HepG2 (cell line): ENCODE measurements around the gene GNB3. TPM values are rescaled to one million over a fixed set of nuclear protein-coding genes. Genes with fewer than 3 reads are reported as not detected.
A peak's percentile ranks its signal among the peaks of the same experiment; 100 is the strongest.

ENCODE experiments used
- ARNT2 ChIP-seq: sonication (generic); formaldehyde crosslinking; IDR thresholded peaks from 2 replicates; pipeline ENCODE4 v1.8.0; 2022; ENCODE audit warnings: mild to moderate bottlenecking, low read depth, missing genetic modification reagents, moderate library complexity
- BRD4 ChIP-seq: sonication (generic); formaldehyde crosslinking; IDR thresholded peaks from 2 replicates; pipeline ENCODE4 v1.4.0; 2020; ENCODE audit warnings: missing genetic modification reagents
- DMTF1 ChIP-seq: sonication (generic); formaldehyde crosslinking; IDR thresholded peaks from 2 replicates; pipeline ENCODE4 v1.4.0; 2020; ENCODE audit warnings: mild to moderate bottlenecking, missing genetic modification reagents
- FUBP1 ChIP-seq: sonication (generic); formaldehyde crosslinking; IDR thresholded peaks from 2 replicates; pipeline ENCODE4 v1.5.1; 2020; ENCODE audit warnings: missing genetic modification reagents, mild to moderate bottlenecking, borderline replicate concordance
- HMG20A ChIP-seq: IDR thresholded peaks from 2 replicates; pipeline ENCODE4 v1.6.1; 2016; ENCODE audit warnings: borderline replicate concordance
- HMGXB4 ChIP-seq, 2 experiments: sonication (generic) in 1 of 2; formaldehyde crosslinking in 1 of 2; IDR thresholded peaks; 2 replicates each; pipeline versions ENCODE4 v1.4.0 to v1.6.1; 2018 to 2020; ENCODE audit warnings: missing genetic modification reagents in 2 of 2, borderline replicate concordance in 1 of 2, low read depth in 1 of 2, mild to moderate bottlenecking in 1 of 2, missing biosample characterization in 1 of 2
- SCMH1 ChIP-seq: sonication (generic); formaldehyde crosslinking; IDR thresholded peaks from 2 replicates; pipeline ENCODE4 v1.9.0; 2021; ENCODE audit warnings: missing genetic modification reagents, mild to moderate bottlenecking, borderline replicate concordance
- SNAPC2 ChIP-seq: sonication (generic); formaldehyde crosslinking; IDR thresholded peaks from 2 replicates; pipeline ENCODE4 v1.8.1; 2022; ENCODE audit warnings: mild to moderate bottlenecking, missing genetic modification reagents
- SRY ChIP-seq: sonication (generic); formaldehyde crosslinking; IDR thresholded peaks from 2 replicates; pipeline ENCODE4 v1.8.0; 2022; ENCODE audit warnings: mild to moderate bottlenecking, missing genetic modification reagents
- XRCC5 ChIP-seq: fragments of 200-400 bp; formaldehyde crosslinking; optimal IDR thresholded peaks from 2 replicates; pipeline ENCODE3; 2017; ENCODE audit warnings: mild to moderate bottlenecking, low read length
- ZBTB4 ChIP-seq: sonication (generic); formaldehyde crosslinking; IDR thresholded peaks from 2 replicates; pipeline ENCODE4 v1.4.0; 2020; ENCODE audit warnings: missing genetic modification reagents, mild to moderate bottlenecking, borderline replicate concordance
- ZFP82 ChIP-seq: sonication (generic); formaldehyde crosslinking; IDR thresholded peaks from 2 replicates; pipeline ENCODE4 v1.5.1; 2020; ENCODE audit warnings: mild to moderate bottlenecking, missing genetic modification reagents, borderline replicate concordance
- ZNF614 ChIP-seq: IDR thresholded peaks from 2 replicates; pipeline ENCODE4 v1.6.1; 2018; ENCODE audit warnings: missing biosample characterization, missing genetic modification reagents, inconsistent platforms, borderline replicate concordance
- ZNF704 ChIP-seq: sonication (generic); formaldehyde crosslinking; IDR thresholded peaks from 2 replicates; pipeline ENCODE4 v1.8.1; 2023; ENCODE audit warnings: mild to moderate bottlenecking, inconsistent platforms, moderate library complexity, missing genetic modification reagents, borderline replicate concordance
- ZNF776 ChIP-seq: sonication (generic); formaldehyde crosslinking; IDR thresholded peaks from 2 replicates; pipeline ENCODE4 v1.4.0; 2020; ENCODE audit warnings: mild to moderate bottlenecking, missing genetic modification reagents
- ZNF777 ChIP-seq: sonication (generic); formaldehyde crosslinking; IDR thresholded peaks from 2 replicates; pipeline ENCODE4 v1.4.0; 2020; ENCODE audit warnings: missing genetic modification reagents
- polyA plus RNA-seq, 8 experiments: library from polyadenylated mRNA; depleted of rRNA in 3 of 8; stranded (reverse) in 7 of 8; unstranded in 1 of 8; fragments of >200 nt; fragmentation: Illumina TruSeq in 4 of 8; extraction: Trizol in 4 of 8; gene quantifications; 2 replicates each; pipeline versions ENCODE4 v1.2.1 to v1.2.3, GENCODE V29; 2011 to 2016; ENCODE audit warnings: low read depth in 4 of 8, missing spikeins in 1 of 8, mixed read lengths in 1 of 8; ENCODE audit not compliant: insufficient read depth in 1 of 8
- total RNA-seq, 5 experiments: library from RNA; depleted of rRNA; stranded (reverse); fragments of >200 nt; fragmentation: Illumina TruSeq; extraction: Trizol; gene quantifications; 2 replicates each; pipeline ENCODE4 v1.2.3, GENCODE V29; 2016; ENCODE audit warnings: low read depth in 1 of 5

The GNB3 gene
- total and polyA plus RNA-seq, 2 of the 13 experiments (the other 11 are each of a cell fraction or from before 2014, with no cell fraction given): 1.3 to 3.6 TPM

- TF ChIP-seq FUBP1 (CRISPR knock-in tag) (no peak), SCMH1 (CRISPR knock-in tag) (no peak), ZNF704 (no peak), ARNT2 (CRISPR knock-in tag) (no peak), DMTF1 (CRISPR knock-in tag) (0 out of 2 replicates have a peak, but pooled peaks have one; percentile 64), HMGXB4 (CRISPR knock-in tag; IDR thresholded peaks at IDR 0.05; ENCODE audit: borderline replicate concordance in 1 of 2, low read depth in 1 of 2) (peak; percentile 90 to 95), ZBTB4 (CRISPR knock-in tag) (no peak), SRY (CRISPR knock-in tag) (0 out of 2 replicates have a peak, but pooled peaks have one; percentile 55), SNAPC2 (CRISPR knock-in tag) (peak; percentile 79; the same call in 1 of the 2 replicates), BRD4 (CRISPR knock-in tag) (peak; percentile 62; the same call in 1 of the 2 replicates), HMG20A (CRISPR knock-in tag) (no peak), XRCC5 (peak; percentile 92), ZFP82 (CRISPR knock-in tag) (0 out of 2 replicates have a peak, but pooled peaks have one; percentile 43), ZNF614 (peak; percentile 27; the same call in 1 of the 2 replicates), ZNF777 (CRISPR knock-in tag) (peak; percentile 38; the same call in 1 of the 2 replicates), ZNF776 (no peak; the same call in 1 of the 2 replicates)
Measured at GRCh38 chr12:6872073-6873048, 31.6 kb downstream of the GNB3 start (continued).
